GM19193 (cell line): ENCODE results near the gene EPS8.

ENCODE experiments used
- POLR2A ChIP-seq: IDR thresholded peaks from 4 replicates; pipeline ENCODE4 v1.6.1; 2011; ENCODE audit not compliant: insufficient read depth, insufficient read length; ENCODE audit errors: extremely low read depth

The EPS8 gene

GRCh38 chr12:15782667-15783066 is 6.5 kb downstream of the EPS8 start:
- no peak for TF ChIP-seq POLR2A

- TF ChIP-seq POLR2A = no peak
Measured at GRCh38 chr12:15779925-15780324, 9.3 kb downstream of the EPS8 start.

GRCh38 chr12:15778126-15778525 is 11.1 kb downstream of the EPS8 start:
- TF ChIP-seq POLR2A = no peak

- no peak for TF ChIP-seq POLR2A
Measured at GRCh38 chr12:15777355-15778012, 11.7 kb downstream of the EPS8 start.

- TF ChIP-seq POLR2A = no peak
Measured at GRCh38 chr12:15776532-15776931, 12.7 kb downstream of the EPS8 start.

- no peak for TF ChIP-seq POLR2A
Measured at GRCh38 chr12:15774819-15775218, 14.4 kb downstream of the EPS8 start.

GRCh38 chr12:15772405-15773018 is 16.7 kb downstream of the EPS8 start:
- TF ChIP-seq POLR2A = no peak

GRCh38 chr12:15770581-15770980 is 18.6 kb downstream of the EPS8 start:
- no peak for TF ChIP-seq POLR2A

- TF ChIP-seq POLR2A = no peak
Measured at GRCh38 chr12:15770021-15770420, 19.2 kb downstream of the EPS8 start.

GRCh38 chr12:15769586-15769985 is 19.6 kb downstream of the EPS8 start:
- TF ChIP-seq POLR2A = no peak

GRCh38 chr12:15767301-15767700 is 21.9 kb downstream of the EPS8 start:
- TF ChIP-seq POLR2A = no peak

GRCh38 chr12:15763328-15763727 is 25.9 kb downstream of the EPS8 start:
- no peak for TF ChIP-seq POLR2A

- TF ChIP-seq POLR2A = no peak
Measured at GRCh38 chr12:15757553-15758255, 31.5 kb downstream of the EPS8 start.

GRCh38 chr12:15756822-15757221 is 32.4 kb downstream of the EPS8 start:
- TF ChIP-seq POLR2A = no peak

- TF ChIP-seq POLR2A = no peak
Measured at GRCh38 chr12:15754233-15754632, 35.0 kb downstream of the EPS8 start.

GRCh38 chr12:15752785-15753184 is 36.4 kb downstream of the EPS8 start:
- TF ChIP-seq POLR2A = no peak
